Activated naive CD4-positive, alpha-beta T cell (primary cell): ENCODE results near the gene ZCWPW2.

Experiments used
- DNase-seq, 4 experiments: peaks; one replicate each; lab custom pipeline; 2025; lab: John Stamatoyannopoulos, UW

Gene ZCWPW2, protein sequence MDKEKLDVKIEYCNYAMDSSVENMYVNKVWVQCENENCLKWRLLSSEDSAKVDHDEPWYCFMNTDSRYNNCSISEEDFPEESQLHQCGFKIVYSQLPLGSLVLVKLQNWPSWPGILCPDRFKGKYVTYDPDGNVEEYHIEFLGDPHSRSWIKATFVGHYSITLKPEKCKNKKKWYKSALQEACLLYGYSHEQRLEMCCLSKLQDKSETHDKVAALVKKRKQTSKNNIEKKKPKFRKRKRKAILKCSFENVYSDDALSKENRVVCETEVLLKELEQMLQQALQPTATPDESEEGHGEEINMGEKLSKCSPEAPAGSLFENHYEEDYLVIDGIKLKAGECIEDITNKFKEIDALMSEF

DNA sequence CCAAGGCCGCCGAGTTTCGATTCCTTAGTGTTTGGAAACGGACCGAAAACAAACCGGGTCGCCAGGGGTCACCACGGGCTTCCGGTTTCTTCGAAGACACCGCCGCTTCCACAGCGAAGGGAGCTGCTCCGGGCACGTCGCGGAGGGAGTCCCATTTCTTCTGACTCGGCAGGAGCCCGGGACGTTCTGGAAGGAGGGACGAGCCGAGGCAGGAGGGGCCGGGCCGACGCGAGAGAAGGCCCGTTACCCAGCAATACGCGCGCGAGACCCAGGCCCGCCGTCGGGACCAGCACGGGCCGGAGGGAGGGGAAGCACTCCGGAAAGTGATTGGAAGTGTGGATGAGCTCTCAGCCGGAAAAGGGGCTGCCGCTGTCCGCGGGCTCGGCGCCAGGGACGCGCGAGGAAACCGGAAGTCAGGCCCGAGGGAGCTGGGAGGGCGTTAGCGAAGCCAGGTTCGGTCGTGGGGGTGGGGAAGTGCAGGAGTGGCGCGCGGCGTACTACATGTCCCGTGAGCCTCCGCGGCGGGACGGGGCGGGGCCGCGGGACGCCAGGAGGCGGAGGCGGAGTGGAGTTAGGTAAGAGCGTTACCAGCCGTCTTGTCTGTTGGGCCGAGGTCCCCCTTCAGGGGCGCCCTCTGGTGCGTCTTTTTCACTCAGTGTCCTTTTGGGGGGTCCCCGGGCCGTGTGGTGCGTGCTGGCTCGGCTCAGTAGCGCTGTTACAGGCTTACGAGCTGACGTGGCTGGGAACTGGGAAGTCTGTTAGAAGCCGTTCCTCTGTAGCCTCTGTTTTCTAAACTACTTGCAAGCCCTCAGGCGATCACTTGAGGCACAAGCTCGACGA is at the start of gene ZCWPW2, which contains the start of gene AZI2:
TSS of gene ZCWPW2 (plus strand) at position 93 of the 840 bp plus-strand sequence. CDS start 64,348 bp downstream, outside the sequence.
TSS of gene AZI2 (minus strand) at position 196 of the 840 bp plus-strand sequence. CDS start 8,207 bp downstream, outside the sequence.
- DNase-seq, result peak; percentile 70 to 90 (median 76)

GRCh38 chr3:28299705-28300104 is 48.8 kb upstream of the ZCWPW2 start:
- no peak for DNase-seq

- no peak for DNase-seq
These were observed 48.1 kb upstream of the ZCWPW2 start for GRCh38 chr3:28300345-28300962.

GRCh38 chr3:28301688-28302087 is 46.8 kb upstream of the ZCWPW2 start:
- no peak for DNase-seq

DNA sequence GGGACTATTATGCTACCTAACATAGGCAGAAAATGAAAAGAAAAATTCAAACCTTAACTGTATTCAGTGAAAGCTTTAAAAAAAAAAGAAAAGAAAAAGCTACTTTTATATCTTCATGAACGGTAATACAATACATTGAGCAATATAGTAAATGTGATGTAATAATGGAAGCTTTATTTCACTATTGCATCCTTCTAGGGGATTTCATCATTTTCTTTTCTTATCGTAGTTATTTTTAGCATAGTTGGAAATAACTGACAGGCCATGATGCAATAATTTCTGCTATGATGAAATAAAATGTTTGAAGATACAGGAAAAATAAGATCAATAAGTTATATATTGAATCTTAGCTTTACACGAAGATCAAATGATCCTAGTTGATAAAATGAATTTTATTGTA is 40.3 kb upstream of the ZCWPW2 start:
- no peak for DNase-seq

- DNase-seq, result no peak
These were observed 32.8 kb upstream of the ZCWPW2 start for GRCh38 chr3:28315711-28316110.

DNA sequence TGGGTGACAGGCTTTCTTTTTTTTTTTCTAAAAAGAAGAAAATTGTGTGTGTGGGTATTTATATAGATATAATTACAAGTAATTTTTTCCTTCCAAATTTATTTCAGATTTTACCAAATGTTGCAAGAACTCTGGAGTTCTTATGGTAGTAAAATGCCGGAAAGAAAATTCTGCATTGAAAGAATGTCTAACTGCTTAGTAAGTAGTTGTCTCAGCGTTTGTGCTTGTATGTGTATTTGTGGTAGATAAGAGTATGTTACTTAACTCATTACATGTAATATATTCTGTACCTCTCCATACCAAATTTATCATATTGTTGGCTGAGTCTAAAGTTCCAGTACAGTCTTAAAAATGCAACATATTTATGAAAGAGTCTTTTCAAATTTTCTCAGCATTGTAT is 32.3 kb upstream of the ZCWPW2 start:
- no peak for DNase-seq

- DNase-seq, result no peak
These were observed 31.0 kb upstream of the ZCWPW2 start for GRCh38 chr3:28317438-28318022.

- DNase-seq, result no peak
These were observed 27.5 kb upstream of the ZCWPW2 start for GRCh38 chr3:28320981-28321380.

GRCh38 chr3:28322464-28322863 is 26.1 kb upstream of the ZCWPW2 start:
- no peak for DNase-seq

DNA sequence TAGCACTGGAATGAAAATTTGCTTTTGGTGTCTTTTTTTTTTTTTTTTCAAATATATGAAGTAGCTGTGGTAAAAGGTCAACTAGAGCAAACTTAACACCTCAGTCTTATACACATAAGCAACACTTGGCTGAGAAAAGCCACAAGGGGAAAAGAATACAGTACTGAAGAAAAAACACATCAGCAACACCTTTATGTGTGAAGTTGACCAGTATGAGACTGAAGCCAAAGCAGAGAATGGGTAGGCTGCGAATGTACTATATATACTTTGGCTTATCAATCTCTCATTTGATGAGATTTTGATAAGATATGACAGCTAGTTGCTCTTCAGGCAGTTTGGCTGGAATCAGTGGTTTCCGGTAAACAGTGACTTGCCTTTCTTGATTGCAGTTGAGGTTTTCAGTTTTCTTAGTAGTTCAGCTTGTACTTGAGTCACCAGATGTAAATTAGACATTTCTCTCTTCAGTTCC is 22.0 kb upstream of the ZCWPW2 start:
- DNase-seq, result no peak

DNA sequence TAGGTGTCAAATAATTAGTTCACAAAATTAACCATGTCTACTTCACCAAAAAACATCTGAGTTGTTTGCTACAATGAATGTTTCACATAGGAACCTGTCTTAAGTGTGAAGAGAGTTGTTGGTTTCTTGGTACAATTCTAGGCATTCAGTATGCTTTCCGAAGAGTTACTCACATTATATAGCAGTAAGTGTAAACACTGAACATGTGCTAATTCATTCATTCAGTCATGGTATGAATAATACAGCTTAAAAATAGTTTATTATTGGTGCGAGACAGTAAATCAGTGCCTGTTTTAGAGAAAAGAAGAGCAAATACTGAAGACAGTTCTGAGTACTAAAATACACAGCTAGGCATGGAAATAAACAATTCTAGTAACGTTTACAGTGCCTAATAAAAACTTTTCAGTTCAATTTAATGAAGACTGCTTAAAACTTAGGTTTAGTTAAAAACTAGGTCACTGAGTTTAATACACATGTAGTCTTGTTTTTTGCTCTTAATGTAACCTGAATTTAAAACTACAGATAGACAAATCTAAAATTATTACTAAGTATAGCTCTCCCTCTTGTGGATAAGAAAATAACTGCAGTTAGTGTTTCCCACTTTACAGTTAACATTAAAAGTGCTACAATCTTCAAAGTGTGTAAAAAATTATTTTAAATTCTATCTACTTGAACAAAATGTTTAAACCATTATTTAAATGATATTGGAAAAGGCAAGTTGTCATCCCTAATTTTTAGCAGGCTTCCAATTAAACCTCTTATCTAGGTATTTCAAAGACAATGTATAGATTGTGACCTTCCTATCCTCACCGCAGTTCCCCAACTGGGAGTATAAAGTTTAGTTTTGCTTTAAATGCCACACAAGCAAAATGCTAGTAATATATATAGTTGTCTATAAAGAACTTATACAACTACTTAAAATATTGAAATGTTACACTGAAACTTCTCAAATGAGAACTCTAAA is 20.1 kb upstream of the ZCWPW2 start:
- no peak for DNase-seq

DNA sequence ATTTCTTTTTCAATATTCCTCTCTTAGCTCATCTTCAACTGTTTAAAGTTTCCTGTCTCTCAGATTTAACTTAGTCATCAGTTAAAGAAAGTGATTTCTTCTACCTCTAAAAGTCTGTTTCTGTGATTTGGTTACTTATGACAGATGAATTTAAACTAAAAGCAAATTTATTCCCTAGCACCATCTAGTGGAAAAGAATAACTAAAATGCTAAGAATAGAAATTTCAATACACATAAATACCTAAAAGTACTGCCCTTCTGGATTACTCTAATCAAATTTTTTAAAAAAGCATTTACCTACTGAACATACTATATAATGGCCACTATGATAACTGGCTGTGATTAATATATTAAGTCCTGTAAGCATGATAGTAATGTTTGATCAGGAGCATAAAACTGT is 14.0 kb upstream of the ZCWPW2 start:
- DNase-seq, result no peak

DNA sequence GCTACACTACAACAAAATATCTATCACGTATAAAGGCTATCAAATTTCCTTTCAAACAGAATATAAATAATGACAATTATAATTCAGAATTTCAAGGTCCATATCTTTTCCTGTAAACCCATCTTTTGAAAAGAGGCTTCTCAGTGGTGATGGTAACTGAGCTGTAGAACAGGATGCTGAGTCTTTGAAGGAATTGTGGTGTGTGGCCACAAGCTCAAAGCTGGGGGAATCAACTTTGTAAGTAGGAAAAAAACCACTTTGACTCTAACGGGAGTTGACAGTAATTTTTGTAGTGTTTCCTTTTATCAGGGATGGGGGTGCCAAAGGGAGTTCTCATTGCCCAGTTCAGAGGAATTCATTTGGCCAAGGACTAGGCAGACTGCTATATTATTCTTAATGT is 13.3 kb upstream of the ZCWPW2 start:
- no peak for DNase-seq

GRCh38 chr3:28337230-28337629 is 11.3 kb upstream of the ZCWPW2 start:
- DNase-seq, result no peak

DNA sequence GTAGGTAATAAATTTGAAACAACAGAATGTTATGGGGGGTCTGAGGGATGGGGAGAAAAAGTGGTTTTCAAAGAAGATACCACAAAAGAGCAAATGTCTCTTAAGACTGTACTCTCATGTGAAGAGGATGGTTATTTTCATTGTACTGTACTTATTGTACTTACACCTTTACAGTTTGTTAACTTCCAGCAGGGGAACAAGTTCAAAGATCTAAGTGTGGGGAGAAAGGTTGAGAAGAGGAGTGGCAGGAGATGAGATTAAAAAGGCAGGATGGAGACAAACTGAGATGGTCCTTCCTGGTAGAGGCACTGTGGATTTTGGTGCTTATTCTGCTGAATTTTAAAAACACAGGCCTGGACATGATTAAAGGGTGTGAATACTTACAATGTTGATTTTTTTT is 5.4 kb upstream of the ZCWPW2 start:
- DNase-seq, result no peak

DNA sequence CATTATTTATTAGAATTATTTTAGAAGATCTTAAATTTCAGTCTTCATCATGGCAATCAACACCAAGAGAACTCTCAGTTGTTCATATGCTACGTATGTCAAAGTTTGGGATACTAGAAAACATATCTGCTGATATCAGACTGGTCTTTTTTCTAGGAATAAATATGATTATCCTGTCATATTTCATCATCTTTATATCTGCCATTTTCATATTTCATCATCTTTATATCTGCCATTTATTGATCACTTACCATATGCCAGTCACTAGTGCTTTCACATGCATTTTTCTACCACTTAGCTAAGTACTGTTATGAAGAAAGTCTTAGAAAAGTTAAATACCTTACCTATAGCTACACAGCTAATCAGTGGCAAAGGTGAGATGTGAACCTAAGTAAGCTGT is 2.8 kb upstream of the ZCWPW2 start:
- no peak for DNase-seq

GRCh38 chr3:28347374-28348264 is 902 bp upstream of the ZCWPW2 start:
- DNase-seq, result no peak

GRCh38 chr3:28348265-28348628 is 274 bp upstream of the ZCWPW2 start:
- no peak for DNase-seq

GRCh38 chr3:28349469-28350000 is 1.0 kb downstream of the ZCWPW2 start:
- DNase-seq, result no peak
